Stomach (tissue), 4 donors: Measurements from ENCODE around the gene SOD3.

Experiments used
- POLR2A ChIP-seq, 4 donors: fragments of 450-650 bp; IDR thresholded peaks; one replicate each; pipeline ENCODE4 v1.6.1; 2016; ENCODE audit warnings: antibody characterized with exemption in 4 of 4, control low read depth in 2 of 4, mild to moderate bottlenecking in 1 of 4, moderate library complexity in 1 of 4
- POLR2AphosphoS5 ChIP-seq, 3 donors: sonication (generic); formaldehyde crosslinking; IDR thresholded peaks; one replicate each; pipeline ENCODE4 v1.6.1; 2016; ENCODE audit warnings: antibody characterized with exemption in 3 of 3
- TF ChIP-seq, protein P1 (sequence below), 7 experiments: fragments of 450-650 bp in 4 of 7; fragments of 200-600 bp in 3 of 7; sonication (generic) in 3 of 7; IDR thresholded peaks; one replicate each; pipeline ENCODE4 v1.5.1; 2016 to 2019; ENCODE audit warnings: antibody characterized with exemption in 7 of 7, control low read depth in 2 of 7, mild to moderate bottlenecking in 1 of 7

DNA sequence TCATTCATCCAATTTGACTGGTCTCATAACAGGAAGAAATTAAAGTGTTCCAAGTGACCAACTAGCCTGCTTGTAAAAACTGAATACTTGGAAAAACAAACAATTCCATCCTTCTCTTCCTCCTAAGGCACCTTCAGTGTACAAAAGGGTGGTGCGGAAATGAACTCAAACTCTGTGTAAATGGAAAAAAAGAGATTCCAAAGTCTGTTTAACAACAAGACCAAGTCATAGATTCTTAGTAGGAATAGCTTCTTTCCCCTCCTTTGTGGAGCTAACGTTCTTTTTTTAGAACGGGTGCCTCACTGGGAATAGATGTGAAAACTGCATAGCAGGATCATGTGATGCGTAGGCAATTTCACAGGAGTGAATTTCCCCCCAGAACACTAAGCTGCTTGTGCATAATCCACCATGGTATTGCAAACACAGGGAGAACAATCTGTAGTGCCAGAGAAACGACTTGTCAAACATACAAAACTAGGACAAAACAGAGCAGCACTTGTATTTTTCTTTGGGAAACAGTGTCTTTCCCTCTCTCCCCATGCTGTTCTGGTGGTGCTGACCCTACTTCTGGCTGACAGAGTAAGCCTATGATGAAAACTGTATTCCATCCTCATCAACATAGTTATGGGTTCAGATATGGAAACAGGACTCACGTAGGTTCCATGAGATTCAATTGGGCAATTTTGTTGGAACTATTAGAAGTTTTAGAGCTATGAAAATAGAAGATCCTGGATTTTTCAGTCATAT, 13.2 kb upstream of the SOD3 start:
- TF ChIP-seq, protein P1, sequence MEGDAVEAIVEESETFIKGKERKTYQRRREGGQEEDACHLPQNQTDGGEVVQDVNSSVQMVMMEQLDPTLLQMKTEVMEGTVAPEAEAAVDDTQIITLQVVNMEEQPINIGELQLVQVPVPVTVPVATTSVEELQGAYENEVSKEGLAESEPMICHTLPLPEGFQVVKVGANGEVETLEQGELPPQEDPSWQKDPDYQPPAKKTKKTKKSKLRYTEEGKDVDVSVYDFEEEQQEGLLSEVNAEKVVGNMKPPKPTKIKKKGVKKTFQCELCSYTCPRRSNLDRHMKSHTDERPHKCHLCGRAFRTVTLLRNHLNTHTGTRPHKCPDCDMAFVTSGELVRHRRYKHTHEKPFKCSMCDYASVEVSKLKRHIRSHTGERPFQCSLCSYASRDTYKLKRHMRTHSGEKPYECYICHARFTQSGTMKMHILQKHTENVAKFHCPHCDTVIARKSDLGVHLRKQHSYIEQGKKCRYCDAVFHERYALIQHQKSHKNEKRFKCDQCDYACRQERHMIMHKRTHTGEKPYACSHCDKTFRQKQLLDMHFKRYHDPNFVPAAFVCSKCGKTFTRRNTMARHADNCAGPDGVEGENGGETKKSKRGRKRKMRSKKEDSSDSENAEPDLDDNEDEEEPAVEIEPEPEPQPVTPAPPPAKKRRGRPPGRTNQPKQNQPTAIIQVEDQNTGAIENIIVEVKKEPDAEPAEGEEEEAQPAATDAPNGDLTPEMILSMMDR (IDR thresholded peaks at IDR 0.05): no peak
- TF ChIP-seq POLR2AphosphoS5 (IDR thresholded peaks at IDR 0.05) (peak in 2 of 3 donors; percentile 15 to 76), POLR2A (IDR thresholded peaks at IDR 0.05) (no peak)
